ENCODE measurements around the gene CYP24A1.
"Not testable (repeated sequence)": the region's sequence is repeated elsewhere in the genome, so short reads cannot be mapped to it uniquely, and the experiment has no call there.

The CYP24A1 gene

GRCh38 chr20:54132612-54133433, 41.0 kb downstream of the CYP24A1 start:
- no peak for DNase-seq (ENCODE audit: low spot score)

- no peak for DNase-seq (ENCODE audit: low spot score)
Observed at GRCh38 chr20:54131675-54132611, 41.8 kb downstream of the CYP24A1 start.

- DNase-seq (ENCODE audit: low spot score), result not testable (repeated sequence)
Observed at GRCh38 chr20:54131125-54131524, 42.7 kb downstream of the CYP24A1 start.

- no peak for DNase-seq (ENCODE audit: low spot score)
Observed at GRCh38 chr20:54129350-54129749, 44.4 kb downstream of the CYP24A1 start.

- no peak for DNase-seq (ENCODE audit: low spot score)
Observed at GRCh38 chr20:54127855-54128574, 45.8 kb downstream of the CYP24A1 start.

GRCh38 chr20:54126806-54127655, 46.8 kb downstream of the CYP24A1 start:
- DNase-seq (ENCODE audit: low spot score), result no peak

- not testable (repeated sequence) for DNase-seq (ENCODE audit: low spot score)
Observed at GRCh38 chr20:54126328-54126727, 47.5 kb downstream of the CYP24A1 start.

- no peak for DNase-seq (ENCODE audit: low spot score)
Observed at GRCh38 chr20:54123587-54124180, 50.1 kb downstream of the CYP24A1 start.

GRCh38 chr20:54122681-54123586, 50.9 kb downstream of the CYP24A1 start:
- DNase-seq (ENCODE audit: low spot score), result no peak

GRCh38 chr20:54122189-54122588, 51.6 kb downstream of the CYP24A1 start:
- no peak for DNase-seq (ENCODE audit: low spot score)

GRCh38 chr20:54119744-54120143, 54.0 kb downstream of the CYP24A1 start:
- no peak for DNase-seq (ENCODE audit: low spot score)

GRCh38 chr20:54118220-54119001, 55.4 kb downstream of the CYP24A1 start:
- no peak for DNase-seq (ENCODE audit: low spot score)

GRCh38 chr20:54116550-54117235, 57.1 kb downstream of the CYP24A1 start:
- DNase-seq (ENCODE audit: low spot score), result no peak

GRCh38 chr20:54115172-54115854, 58.5 kb downstream of the CYP24A1 start:
- DNase-seq (ENCODE audit: low spot score), result no peak

- no peak for DNase-seq (ENCODE audit: low spot score)
Observed at GRCh38 chr20:54114109-54114508, 59.7 kb downstream of the CYP24A1 start.

GRCh38 chr20:54113566-54113965, 60.2 kb downstream of the CYP24A1 start:
- no peak for DNase-seq (ENCODE audit: low spot score)

GRCh38 chr20:54112221-54112884, 61.4 kb downstream of the CYP24A1 start:
- DNase-seq (ENCODE audit: low spot score), result no peak
